LNCaP clone FGC (cell line): ENCODE measurements around the gene ZNF275.
"Not testable (repeated sequence)": the region's sequence is repeated elsewhere in the genome, so short reads cannot be mapped to it uniquely, and the experiment has no call there.

Experiments used
- DNase-seq: peaks from one replicate; pipeline ENCODE4 v3.0.0-alpha.2; 2011; ENCODE audit warnings: low read depth
- H3K4me3 ChIP-seq: 2 replicates; pipeline ENCODE4 v1.5.1; 2011; ENCODE audit warnings: mild to moderate bottlenecking, low read depth, low read length, control low read depth
- CTCF ChIP-seq: IDR thresholded peaks from 2 replicates; pipeline ENCODE4 v1.5.1; 2012; ENCODE audit warnings: mild to moderate bottlenecking; ENCODE audit not compliant: control insufficient read depth, insufficient read depth; ENCODE audit errors: extremely low read depth

Gene ZNF275

GRCh38 chrX:153333821-153334653, at the start of gene ZNF275:
TSS of gene ZNF275 (plus strand) at chrX:153334153. CDS start at chrX:153336680, 2,527 bp downstream.
- TF ChIP-seq CTCF, result no peak
- H3K4me3 ChIP-seq, result peak within 1 kb of the TSS; percentile 69
- peak; percentile 17 for DNase-seq

GRCh38 chrX:153285678-153286077, 48.3 kb upstream of the ZNF275 start:
- DNase-seq, H3K4me3 ChIP-seq: not testable (repeated sequence)

GRCh38 chrX:153288807-153289206, 45.1 kb upstream of the ZNF275 start:
- not testable (repeated sequence) for H3K4me3 ChIP-seq, DNase-seq

- not testable (repeated sequence) for H3K4me3 ChIP-seq
These were observed 40.4 kb upstream of the ZNF275 start for GRCh38 chrX:153293485-153294071.

GRCh38 chrX:153297376-153297775, 36.6 kb upstream of the ZNF275 start:
- no peak for TF ChIP-seq CTCF
- no peak for DNase-seq
- H3K4me3 ChIP-seq, result no peak overlapping the region

More at GRCh38 chrX:153293485-153294071, 40.4 kb upstream of the ZNF275 start:
- not testable (repeated sequence) for DNase-seq

GRCh38 chrX:153299855-153300254, 34.1 kb upstream of the ZNF275 start:
- TF ChIP-seq CTCF, result no peak
- no peak overlapping the region for H3K4me3 ChIP-seq
- no peak for DNase-seq

- TF ChIP-seq CTCF, result no peak
- DNase-seq, result no peak
- no peak overlapping the region for H3K4me3 ChIP-seq
These were observed 32.2 kb upstream of the ZNF275 start for GRCh38 chrX:153301746-153302145.

GRCh38 chrX:153302796-153303195, 31.2 kb upstream of the ZNF275 start:
- no peak for TF ChIP-seq CTCF

More at GRCh38 chrX:153302796-153303195, 31.2 kb upstream of the ZNF275 start:
- no peak overlapping the region for H3K4me3 ChIP-seq
- DNase-seq, result no peak
